GM15510 (cell line): Measurements from ENCODE around the gene HOXA2.

Source experiments
- POLR2A ChIP-seq: IDR thresholded peaks from 3 replicates; pipeline ENCODE4 v1.6.1; 2011; ENCODE audit warnings: borderline replicate concordance; ENCODE audit not compliant: insufficient read length; ENCODE audit errors: extremely low read depth

HOXA2 gene

DNA sequence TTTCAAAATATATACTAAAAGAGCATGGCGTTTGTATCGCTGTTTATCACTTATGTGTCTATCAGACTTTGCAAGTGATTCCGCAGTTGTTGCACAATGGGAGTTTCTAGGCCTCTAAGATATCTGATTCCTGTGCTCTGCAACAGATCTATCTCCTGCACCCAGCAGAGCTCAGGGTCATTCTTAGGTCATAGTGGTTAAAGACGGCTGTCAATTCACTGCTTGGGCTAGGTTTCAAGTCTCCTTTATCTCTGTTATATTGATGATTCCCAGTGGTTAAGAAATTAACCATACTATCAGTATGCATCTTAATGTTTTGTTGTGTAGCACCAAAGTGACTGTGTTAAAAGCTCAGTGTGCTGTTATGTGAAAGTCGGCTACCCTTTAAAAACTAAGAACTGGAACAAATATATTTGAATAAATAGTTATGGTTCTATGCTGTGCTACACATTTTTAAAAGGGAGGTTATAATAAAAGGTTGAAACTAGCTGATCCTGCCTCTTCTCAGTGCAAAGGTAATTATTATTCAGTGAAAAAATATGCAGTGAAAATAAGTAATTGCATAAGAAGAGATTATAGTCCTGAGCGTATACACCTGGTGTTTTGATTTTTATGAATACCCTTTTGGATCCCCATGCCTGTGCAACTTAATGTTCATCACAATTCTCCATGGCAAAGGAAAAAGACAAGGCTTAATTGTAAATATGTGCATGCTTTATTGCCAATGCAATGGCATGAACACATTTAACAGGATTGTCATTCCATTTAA is 30.7 kb downstream of the HOXA2 start:
- TF ChIP-seq POLR2A = no peak

DNA sequence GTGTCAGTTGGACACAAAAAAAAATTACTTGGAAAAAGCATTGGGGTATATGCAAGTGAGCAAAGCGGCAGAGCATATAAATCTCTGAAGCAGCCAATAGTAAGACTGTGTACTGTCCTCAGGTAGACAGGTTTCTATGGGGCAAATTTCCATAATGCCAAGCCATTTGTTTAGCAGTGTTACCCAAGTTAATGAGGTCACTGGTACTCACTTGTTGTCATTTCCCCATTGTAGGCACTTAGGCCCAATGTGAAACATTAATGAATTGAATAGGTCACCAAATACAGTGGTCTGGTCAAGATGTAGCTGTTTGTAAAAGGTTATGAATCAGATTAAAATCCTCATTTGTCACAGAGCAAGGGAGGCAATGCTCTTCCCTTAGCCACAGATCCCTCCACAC is 34.2 kb downstream of the HOXA2 start:
- no peak for TF ChIP-seq POLR2A

DNA sequence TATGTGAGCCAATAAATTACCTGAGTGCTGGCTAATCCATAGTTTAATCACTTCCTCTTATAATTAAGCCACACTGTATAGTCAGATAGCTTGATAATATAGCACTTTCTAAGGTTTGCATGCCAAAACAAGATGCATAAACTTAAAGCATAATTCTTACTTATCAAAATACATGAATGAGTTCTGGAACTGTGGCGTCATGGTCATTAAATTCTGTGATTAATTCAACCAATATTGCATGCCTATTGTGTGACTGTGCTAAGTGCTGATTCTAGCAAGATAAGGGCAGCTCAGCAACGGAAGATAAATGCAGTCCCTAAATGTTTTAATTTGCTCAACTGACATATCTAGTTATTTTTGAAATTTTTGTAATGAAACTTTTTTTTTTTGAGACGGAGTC is 36.3 kb downstream of the HOXA2 start:
- no peak for TF ChIP-seq POLR2A

DNA sequence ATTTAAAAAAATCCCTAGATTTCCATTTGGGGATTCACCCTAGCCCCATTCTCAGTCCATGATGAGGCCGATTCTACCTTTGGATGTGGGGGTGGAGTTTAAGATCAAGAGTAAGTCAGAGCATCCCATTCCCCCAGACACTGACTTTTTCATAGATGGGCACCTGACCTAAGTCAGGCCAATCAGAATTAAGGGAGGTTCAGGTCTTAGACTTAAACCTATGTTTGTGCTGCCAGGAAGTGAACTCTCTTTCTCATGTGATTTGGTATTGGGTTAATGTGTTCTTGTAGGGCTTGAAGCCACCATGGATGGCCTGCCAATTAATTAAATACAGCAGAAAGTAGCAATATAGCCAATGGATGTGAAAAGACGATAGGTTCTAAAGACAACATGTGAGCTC is 36.8 kb downstream of the HOXA2 start:
- no peak for TF ChIP-seq POLR2A

DNA sequence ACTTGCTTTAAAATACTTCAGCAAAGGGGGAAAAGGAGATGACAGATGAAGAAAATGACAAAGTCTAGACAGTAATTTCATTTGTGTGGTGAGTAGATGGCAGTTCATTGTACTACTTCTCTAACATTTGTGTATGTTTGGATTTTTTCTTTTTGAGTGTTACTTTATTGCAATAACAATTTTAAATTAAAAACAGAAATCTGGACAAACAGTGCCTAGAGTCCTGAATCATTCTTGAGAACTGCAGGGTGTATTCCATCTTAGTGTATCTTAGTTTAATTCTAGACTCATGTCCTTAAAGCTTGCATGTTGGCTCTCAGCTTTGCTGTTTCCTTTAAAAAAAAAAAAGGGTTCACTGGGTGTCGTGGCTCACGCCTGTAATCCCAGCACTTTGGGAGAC is 37.8 kb downstream of the HOXA2 start:
- no peak for TF ChIP-seq POLR2A

DNA sequence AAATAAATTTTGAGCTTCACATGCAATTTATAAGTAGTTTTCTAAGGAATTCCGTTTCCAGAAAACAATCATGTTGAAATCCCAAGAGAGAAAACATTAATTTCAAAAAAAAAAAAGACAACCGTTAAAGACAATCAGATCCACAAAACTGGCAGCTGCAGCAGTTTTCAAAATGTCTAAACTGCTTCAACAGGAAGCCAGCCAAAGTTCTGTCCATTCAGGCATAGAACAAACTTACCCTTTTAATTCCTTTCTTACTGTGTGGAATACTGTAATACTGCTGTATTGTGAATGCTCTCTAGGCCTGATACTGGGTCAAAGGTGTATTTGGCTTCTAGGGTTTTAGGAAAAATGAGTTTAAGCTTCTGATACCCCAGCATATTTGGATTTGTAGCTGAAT is 38.3 kb downstream of the HOXA2 start:
- no peak for TF ChIP-seq POLR2A

DNA sequence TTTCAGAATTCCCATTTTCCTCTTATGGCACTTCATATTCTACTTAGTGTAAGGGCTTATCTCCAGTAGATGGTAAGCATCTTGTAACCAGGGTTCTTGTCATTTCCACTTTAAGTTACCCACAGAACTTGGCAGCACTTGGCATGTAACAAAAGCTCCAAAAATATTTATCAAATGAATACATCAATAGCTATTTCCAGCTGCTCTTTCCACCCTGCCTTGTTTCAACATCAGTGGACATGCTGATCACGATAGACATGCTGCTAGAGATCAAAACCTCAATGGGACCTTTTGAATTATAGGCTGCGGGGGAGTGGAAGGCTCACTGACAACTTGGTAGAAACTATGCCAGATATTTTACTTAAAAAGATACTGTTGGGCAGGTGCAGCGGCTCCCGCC is 39.5 kb downstream of the HOXA2 start:
- no peak for TF ChIP-seq POLR2A

DNA sequence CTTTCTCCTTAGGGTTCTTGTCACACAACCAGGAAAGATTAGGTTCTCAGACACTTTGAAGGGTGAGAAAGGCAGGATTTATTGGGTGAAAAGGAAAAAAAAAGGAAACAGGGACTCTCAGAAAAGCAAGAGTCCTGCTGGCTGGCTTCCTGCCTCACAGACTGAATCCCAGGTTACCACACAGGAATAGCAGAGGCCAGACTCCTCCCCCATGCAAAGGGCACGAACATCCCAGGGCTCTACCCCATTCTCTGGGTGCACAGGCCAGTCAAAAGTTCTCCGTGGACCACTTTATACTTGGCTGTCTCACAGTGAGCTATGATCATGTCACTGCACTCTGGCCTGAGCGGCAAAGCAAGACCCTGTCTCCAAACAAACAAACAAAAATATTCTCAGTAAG is 49.3 kb downstream of the HOXA2 start:
- TF ChIP-seq POLR2A = no peak

DNA sequence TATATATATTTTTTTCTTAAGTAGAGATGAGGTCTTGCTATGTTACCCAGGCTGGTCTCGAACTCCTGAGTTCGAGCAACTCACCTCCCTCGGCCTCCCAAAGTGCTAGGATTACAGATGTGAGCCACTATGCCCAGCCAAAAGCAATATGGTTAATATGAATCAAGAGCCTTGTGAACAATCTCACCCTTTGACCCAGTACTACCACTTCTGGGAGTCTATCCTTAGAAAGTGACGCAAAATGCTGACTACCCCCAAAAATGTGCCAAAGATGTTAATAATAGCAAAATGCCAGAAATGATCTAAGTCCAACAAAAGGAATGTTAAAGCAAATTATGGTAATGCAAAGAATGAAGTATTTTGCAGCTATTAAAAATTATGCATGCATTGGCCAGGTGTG is 51.0 kb downstream of the HOXA2 start:
- TF ChIP-seq POLR2A = no peak
